ENCODE measurements around the gene CASP12. TPM values are rescaled to one million over a fixed set of nuclear protein-coding genes. Genes with fewer than 3 reads are reported as not detected.

CASP12 gene
- total and polyA plus RNA-seq, 2 experiments from 2014 or later: not detected

GRCh38 chr11:104907521-104908185 is 9.4 kb upstream of the CASP12 start:
- H3K27ac ChIP-seq (ENCODE audit: low read depth): no peak overlapping the region
- H4K20me1 ChIP-seq (replicated peaks; ENCODE audit: insufficient read depth): no peaks in the 10 kb centered on the region
- peaks cover 21% of the 10 kb centered on the region; the same call in 1 of the 2 replicates for H3K9me2 ChIP-seq (ENCODE audit: insufficient read depth)
- no peaks in the 10 kb centered on the region for H3K27me3 ChIP-seq (ENCODE audit: insufficient read depth)
- no peaks in the 10 kb centered on the region for H3K4me1 ChIP-seq (ENCODE audit: insufficient read depth)
- Mint-ChIP-seq H3K36me3 (ENCODE audit: low read depth) (no peaks in the 10 kb centered on the region), H3K4me3 (no peak overlapping the region), H3K9me3 (no peaks in the 10 kb centered on the region), H3K27ac (no peak overlapping the region), H3K4me1 (no peaks in the 10 kb centered on the region), H3K27me3 (ENCODE audit: insufficient read depth, low read depth, poor library complexity) (peaks cover 2% of the 10 kb centered on the region)
- no peaks in the 10 kb centered on the region for H3F3A ChIP-seq (replicated peaks; ENCODE audit: low read depth)
- DNase-seq (ENCODE audit: low spot score) (no peak), ATAC-seq (no peak)
- no peak overlapping the region for H3K4me3 ChIP-seq
- H2AFZ ChIP-seq: no peak overlapping the region
- H3K36me3 ChIP-seq (ENCODE audit: insufficient read depth): no peaks in the 10 kb centered on the region; the same call in 1 of the 2 replicates
- no peak overlapping the region for H3K4me2 ChIP-seq
- H3K79me2 ChIP-seq (replicated peaks; ENCODE audit: insufficient read depth): no peaks in the 10 kb centered on the region
- TF ChIP-seq EZH2 (IDR thresholded peaks at IDR 0.05; ENCODE audit: low read depth, unreplicated experiment) (no peak), POLR2AphosphoS5 (IDR thresholded peaks at IDR 0.05; ENCODE audit: low read depth) (no peak), ETS1 (IDR thresholded peaks at IDR 0.05) (no peak), REST (IDR thresholded peaks at IDR 0.05; ENCODE audit: unreplicated experiment) (no peak), CREB1 (CRISPR knock-in tag; IDR thresholded peaks at IDR 0.05; ENCODE audit: low read depth) (no peak), ZNF462 (CRISPR knock-in tag; IDR thresholded peaks at IDR 0.05) (no peak), STAT1 (IDR thresholded peaks at IDR 0.05; ENCODE audit: unreplicated experiment) (no peak), JUNB (IDR thresholded peaks at IDR 0.05; ENCODE audit: unreplicated experiment) (no peak), CTCF (conservative IDR thresholded peaks at IDR 0.05; ENCODE audit: low read depth in 2 of 2) (no peak), ZNF114 (CRISPR knock-in tag; IDR thresholded peaks at IDR 0.05) (no peak)

Measured in GM23338 (cell line).